HCT116 (cell line): ENCODE data around the gene ADGRA1. TPM values are rescaled to one million over a fixed set of nuclear protein-coding genes. Genes with fewer than 3 reads are reported as not detected.

Experiments used
- ATAC-seq: fragments of 200-7000 bp; cut with Tn5 transposase; 2 replicates; pipeline ENCODE4 v1.9.1; 2020; ENCODE audit warnings: mild to moderate bottlenecking, moderate library complexity
- BruUV-seq: library from RNA; stranded (reverse); fragments of 400-500 nt; replicated peaks from 2 replicates; lab custom pipeline; 2021; lab: Mats Ljungman, UMichigan
- CTCF ChIA-PET: fragments of 300-600 bp; sonication (Branson Sonifier 250); formaldehyde crosslinking; loops from one replicate; lab custom pipeline; 2021; ENCODE audit warnings: antibody characterized with exemption; lab: Charles Lee
- POLR2A ChIA-PET: fragments of 300-600, 350-600 bp; sonication (Branson Sonifier 250); formaldehyde crosslinking; loops from one replicate; lab custom pipeline; 2021; ENCODE audit warnings: antibody characterized with exemption; lab: Charles Lee
- RAD21 ChIA-PET, 2 experiments: fragments of 300-600 bp; sonication (Branson Sonifier 250); formaldehyde crosslinking; loops; one replicate each; lab custom pipeline; 2023; ENCODE audit warnings: low total read pairs in 2 of 2; ENCODE audit not compliant: uncharacterized antibody in 2 of 2, unreplicated experiment in 2 of 2, low non-redundant PET in 1 of 2; lab: Charles Lee
- DNase-seq: peaks from one replicate; pipeline ENCODE4 v3.0.0-alpha.2; 2010; ENCODE audit warnings: low read depth, low spot score
- H2AFZ ChIP-seq: fragments of 200-600 bp; shearing (Covaris generic), sonication (generic); 2 replicates; pipeline ENCODE4 v1.6.1; 2017; ENCODE audit warnings: low read depth, mixed run types, mixed read lengths, antibody characterized with exemption, low read length; ENCODE audit not compliant: poor library complexity, severe bottlenecking
- H3K27ac ChIP-seq: 2 replicates; pipeline ENCODE4 v1.5.1; 2012; ENCODE audit warnings: low read depth, low read length
- H3K27me3 ChIP-seq: fragments of 200-600 bp; sonication (generic); 2 replicates; pipeline ENCODE4 v1.6.1; 2016; ENCODE audit warnings: mixed run types, low read length, mixed read lengths; ENCODE audit not compliant: insufficient read depth
- H3K36me3 ChIP-seq, 2 experiments: fragments of 200-500 bp in 1 of 2; fragments of 200-600 bp in 1 of 2; sonication (Bioruptor generic) in 1 of 2; sonication (generic) in 1 of 2; 2 replicates each; pipeline versions ENCODE4 v1.5.1 to v1.6.1; 2014 to 2016; ENCODE audit warnings: low read length in 2 of 2, inconsistent platforms in 1 of 2, mixed read lengths in 1 of 2, mixed run types in 1 of 2; ENCODE audit not compliant: insufficient read depth in 2 of 2, control insufficient read depth in 1 of 2
- H3K4me1 ChIP-seq, 2 experiments: fragments of 200-600 bp in 1 of 2; sonication (generic) in 1 of 2; 2 replicates each; pipeline versions ENCODE4 v1.5.1 to v1.6.1; 2012 to 2017; ENCODE audit warnings: low read length in 2 of 2, inconsistent platforms in 1 of 2, mild to moderate bottlenecking in 1 of 2, mixed read lengths in 1 of 2, mixed run types in 1 of 2, moderate library complexity in 1 of 2; ENCODE audit not compliant: insufficient read depth in 2 of 2, control insufficient read depth in 1 of 2
- H3K4me2 ChIP-seq: fragments of 200-600 bp; sonication (generic); 2 replicates; pipeline ENCODE4 v1.6.1; 2017; ENCODE audit warnings: mixed run types, low read length, mixed read lengths
- H3K4me3 ChIP-seq, 2 experiments: fragments of 200-600 bp in 1 of 2; sonication (generic) in 1 of 2; replicated peaks in 1 of 2; 2 replicates each; pipeline ENCODE4 v1.5.1; 2011 to 2016; ENCODE audit warnings: low read length in 2 of 2, control low read depth in 1 of 2, low read depth in 1 of 2, mild to moderate bottlenecking in 1 of 2, mixed read lengths in 1 of 2, mixed run types in 1 of 2
- H3K79me2 ChIP-seq: fragments of 200-600 bp; sonication (generic); 2 replicates; pipeline ENCODE4 v1.6.1; 2017; ENCODE audit warnings: mild to moderate bottlenecking, mixed run types, low read length, moderate library complexity, mixed read lengths; ENCODE audit not compliant: insufficient read depth
- H3K9ac ChIP-seq: fragments of 200-600 bp; sonication (generic); 2 replicates; pipeline ENCODE4 v1.6.1; 2016; ENCODE audit warnings: low read length, mixed read lengths
- H3K9me2 ChIP-seq: fragments of 200-600 bp; sonication (generic), shearing (Covaris generic); 2 replicates; pipeline ENCODE4 v1.6.1; 2017; ENCODE audit warnings: mixed run types, mild to moderate bottlenecking, moderate library complexity; ENCODE audit not compliant: insufficient read depth
- H3K9me3 ChIP-seq, 2 experiments: fragments of 200-500 bp in 1 of 2; fragments of 200-600 bp in 1 of 2; sonication (Bioruptor generic) in 1 of 2; sonication (generic) in 1 of 2; 2 replicates each; pipeline ENCODE4 v1.6.1; 2014 to 2017; ENCODE audit warnings: low read length in 2 of 2, mixed read lengths in 2 of 2, inconsistent platforms in 1 of 2, low read depth in 1 of 2, mild to moderate bottlenecking in 1 of 2, mixed run types in 1 of 2, moderate library complexity in 1 of 2; ENCODE audit not compliant: control insufficient read depth in 1 of 2, insufficient read depth in 1 of 2
- H4K20me1 ChIP-seq: fragments of 200-600 bp; sonication (generic), shearing (Covaris generic); 2 replicates; pipeline ENCODE4 v1.6.1; 2017; ENCODE audit warnings: mixed run types, mild to moderate bottlenecking, moderate library complexity; ENCODE audit not compliant: insufficient read depth
- CTCF ChIP-seq, 3 experiments: fragments of 200-600 bp in 1 of 3; sonication (generic) in 1 of 3; IDR thresholded peaks in 2 of 3; conservative IDR thresholded peaks in 1 of 3; 2 replicates each; pipeline ENCODE4 v1.5.1; 2012 to 2017; ENCODE audit warnings: low read depth in 2 of 3, low read length in 2 of 3, antibody characterized with exemption in 1 of 3, borderline replicate concordance in 1 of 3, control low read depth in 1 of 3, mild to moderate bottlenecking in 1 of 3, mixed read lengths in 1 of 3, mixed run types in 1 of 3, moderate library complexity in 1 of 3; ENCODE audit not compliant: insufficient read depth in 1 of 3
- EZH2 ChIP-seq: fragments of 200-600 bp; sonication (generic); IDR thresholded peaks from 2 replicates; pipeline ENCODE4 v1.6.1; 2017; ENCODE audit warnings: antibody characterized with exemption, mixed run types
- FOSL1 ChIP-seq: IDR thresholded peaks from 2 replicates; pipeline ENCODE4 v1.6.1; 2012; ENCODE audit warnings: low read depth
- intact Hi-C: fragments of 100-400 bp; cut with micrococcal nuclease; formaldehyde crosslinking; loops from 2 replicates; pipeline ENCODE4 v1.10.0; 2022
- total RNA-seq: library from RNA; stranded (reverse); gene quantifications from one replicate; pipeline ENCODE4 v1.2.1, GENCODE V29; 2021; ENCODE audit not compliant: unreplicated experiment

Gene ADGRA1
- total RNA-seq, 1 experiment from 2014 or later = not detected

- ATAC-seq (no peak), DNase-seq (no peak)
- Histone ChIP-seq H3K4me1 (no peaks in the 10 kb centered on the region), H3K36me3 (no peaks in the 10 kb centered on the region), H2AFZ (no peak overlapping the region), H4K20me1 (no peaks in the 10 kb centered on the region), H3K27ac (no peak overlapping the region), H3K9me2 (no peaks in the 10 kb centered on the region), H3K9ac (no peak overlapping the region), H3K4me2 (no peak overlapping the region), H3K4me3 (no peak overlapping the region), H3K9me3 (no peaks in the 10 kb centered on the region), H3K27me3 (no peaks in the 10 kb centered on the region; the same call in 1 of the 2 replicates), H3K79me2 (no peaks in the 10 kb centered on the region)
- ChIA-PET CTCF (no interaction called here), POLR2A (no interaction called here), RAD21 (no interaction called here)
- TF ChIP-seq FOSL1 = no peak
- no peak for TF ChIP-seq EZH2
- no TSS peak for BruUV-seq
- intact Hi-C loops = no loop called here
Measured at GRCh38 chr10:133055470-133055869, 32.3 kb upstream of the ADGRA1 start.

- POLR2A ChIA-PET = no interaction called here
- no TSS peak for BruUV-seq
- ATAC-seq (no peak), DNase-seq (no peak)
- Histone ChIP-seq H3K27me3 (no peaks in the 10 kb centered on the region; the same call in 1 of the 2 replicates), H3K4me1 (no peaks in the 10 kb centered on the region), H3K4me3 (no peak overlapping the region), H2AFZ (no peak overlapping the region), H3K9me2 (no peaks in the 10 kb centered on the region), H3K4me2 (no peak overlapping the region), H3K9me3 (no peaks in the 10 kb centered on the region), H3K36me3 (no peaks in the 10 kb centered on the region), H3K79me2 (no peaks in the 10 kb centered on the region), H3K9ac (no peak overlapping the region), H3K27ac (no peak overlapping the region), H4K20me1 (no peaks in the 10 kb centered on the region)
- intact Hi-C loops = no loop called here
- CTCF ChIA-PET = no interaction called here
- RAD21 ChIA-PET = interaction anchor here in 1 of 2 experiments (0.5 kb wide), 1 partner anchor 53 kb away, joined by 3 read pairs; no protein-coding TSS in a partner anchor
- TF ChIP-seq CTCF (IDR thresholded peaks at IDR 0.05 in 2 of 3, conservative IDR thresholded peaks at IDR 0.05 in 1 of 3; ENCODE audit: borderline replicate concordance in 1 of 3, insufficient read depth in 1 of 3, low read depth in 2 of 3, low read length in 2 of 3) = no peak
Measured at GRCh38 chr10:133056001-133056400, 31.7 kb upstream of the ADGRA1 start.
